PC-3 (cell line): ENCODE data around the gene RIPOR3. TPM values are rescaled to one million over a fixed set of nuclear protein-coding genes. Genes with fewer than 3 reads are reported as not detected.
"Not testable (repeated sequence)": the region's sequence is repeated elsewhere in the genome, so short reads cannot be mapped to it uniquely, and the experiment has no call there.

Experiments
- ATAC-seq: fragments of 200-7000 bp; cut with Tn5 transposase; 2 replicates; pipeline ENCODE4 v1.9.1; 2020; ENCODE audit warnings: mild to moderate bottlenecking, moderate library complexity
- BruUV-seq: library from RNA; stranded (reverse); fragments of 400-500 nt; replicated peaks from 2 replicates; lab custom pipeline; 2021; lab: Mats Ljungman, UMichigan
- CTCF ChIA-PET: fragments of 300-600 bp; sonication (Branson Sonifier 250); formaldehyde crosslinking; loops from one replicate; lab custom pipeline; 2022; ENCODE audit warnings: antibody characterized with exemption; lab: Charles Lee
- POLR2A ChIA-PET: fragments of 300-600 bp; sonication (Branson Sonifier 250); formaldehyde crosslinking; loops from one replicate; lab custom pipeline; 2022; ENCODE audit warnings: antibody characterized with exemption; ENCODE audit not compliant: unreplicated experiment; lab: Charles Lee
- DNase-seq: peaks from one replicate; pipeline ENCODE4 v3.0.0-alpha.2; 2015
- H2AFZ ChIP-seq: fragments of 300-600 bp; sonication (generic); 2 replicates; pipeline ENCODE4 v1.6.0; 2016; ENCODE audit warnings: antibody characterized with exemption, low read length
- H3F3A ChIP-seq: fragments of 300-600 bp; sonication (generic); one replicate; pipeline ENCODE4 v1.6.0; 2017; ENCODE audit warnings: antibody characterized with exemption, low read length, control low read depth, mild to moderate bottlenecking; ENCODE audit not compliant: unreplicated experiment
- H3K27ac ChIP-seq: fragments of 300-600 bp; sonication (generic); 2 replicates; pipeline ENCODE4 v1.5.1; 2016; ENCODE audit warnings: mild to moderate bottlenecking, low read length
- H3K27me3 ChIP-seq: fragments of 300-600 bp; sonication (generic); 2 replicates; pipeline ENCODE4 v1.6.1; 2016; ENCODE audit warnings: low read length, mixed read lengths
- H3K36me3 ChIP-seq: fragments of 300-600 bp; sonication (generic); 2 replicates; pipeline ENCODE4 v1.6.1; 2016; ENCODE audit warnings: low read depth, mixed run types, low read length, mixed read lengths
- H3K4me1 ChIP-seq: fragments of 300-600 bp; sonication (generic); 2 replicates; pipeline ENCODE4 v1.5.1; 2016; ENCODE audit warnings: low read length; ENCODE audit not compliant: insufficient read depth
- H3K4me2 ChIP-seq: fragments of 300-600 bp; sonication (generic); 2 replicates; pipeline ENCODE4 v1.6.0; 2016; ENCODE audit warnings: low read length
- H3K4me3 ChIP-seq: fragments of 300-600 bp; sonication (generic); 2 replicates; pipeline ENCODE4 v1.5.1; 2016; ENCODE audit warnings: mild to moderate bottlenecking, low read length, mixed read lengths
- H3K79me2 ChIP-seq: fragments of 300-600 bp; sonication (generic); 2 replicates; pipeline ENCODE4 v1.6.1; 2017; ENCODE audit warnings: low read length, mixed read lengths
- H3K9ac ChIP-seq: fragments of 300-600 bp; sonication (generic); 2 replicates; pipeline ENCODE4 v1.6.0; 2016; ENCODE audit warnings: mild to moderate bottlenecking, low read length
- H3K9me2 ChIP-seq: fragments of 300-600 bp; sonication (generic); replicated peaks from 2 replicates; pipeline ENCODE4 v1.6.1; 2016; ENCODE audit warnings: mixed run types, low read length, mixed read lengths
- H3K9me3 ChIP-seq: fragments of 300-600 bp; sonication (generic); 2 replicates; pipeline ENCODE4 v1.6.1; 2016; ENCODE audit warnings: low read length, mixed read lengths
- H4K20me1 ChIP-seq: fragments of 300-600 bp; sonication (generic); 2 replicates; pipeline ENCODE4 v1.6.1; 2016; ENCODE audit warnings: low read length, mixed read lengths
- CTCF ChIP-seq: fragments of 300-600 bp; sonication (generic); conservative IDR thresholded peaks from 2 replicates; pipeline ENCODE4 v1.5.1; 2017; ENCODE audit warnings: antibody characterized with exemption, low read depth, mild to moderate bottlenecking, low read length
- EZH2 ChIP-seq: fragments of 300-600 bp; sonication (generic); IDR thresholded peaks from one replicate; pipeline ENCODE4 v1.6.1; 2017; ENCODE audit warnings: antibody characterized with exemption, mild to moderate bottlenecking, low read length; ENCODE audit not compliant: unreplicated experiment
- EZH2phosphoT487 ChIP-seq: fragments of 300-600 bp; sonication (generic); IDR thresholded peaks from 2 replicates; pipeline ENCODE4 v1.6.1; 2018; ENCODE audit warnings: mild to moderate bottlenecking, antibody characterized with exemption, low read length, borderline replicate concordance
- intact Hi-C: fragments of 100-400 bp; cut with micrococcal nuclease; formaldehyde crosslinking; loops from 2 replicates; pipeline ENCODE4 v1.9.0; 2023
- total RNA-seq: library from RNA; depleted of rRNA; stranded (reverse); fragments of >200 nt; gene quantifications from 2 replicates; pipeline ENCODE4 v1.2.3, GENCODE V29; 2014

The RIPOR3 gene
- total RNA-seq, 1 experiment from 2014 or later: 0.04 TPM

GRCh38 chr20:50621068-50621665 is 70.2 kb downstream of the RIPOR3 start:
- POLR2A ChIA-PET: interaction anchor here (0.6 kb wide), 1 partner anchor 12 kb away, joined by 4 read pairs; no protein-coding TSS in a partner anchor
- no peak for ATAC-seq
- Histone ChIP-seq H3K4me3 (no peak overlapping the region), H3K9ac (no peak overlapping the region), H4K20me1 (no peaks in the 10 kb centered on the region), H3F3A (no peaks in the 10 kb centered on the region), H3K4me1 (peaks cover 5% of the 10 kb centered on the region), H3K9me3 (no peaks in the 10 kb centered on the region), H3K27ac (no peak overlapping the region), H3K79me2 (no peaks in the 10 kb centered on the region), H3K36me3 (no peaks in the 10 kb centered on the region), H3K9me2 (no peaks in the 10 kb centered on the region), H2AFZ (no peak overlapping the region), H3K27me3 (no peaks in the 10 kb centered on the region), H3K4me2 (no peak overlapping the region)
- TF ChIP-seq EZH2 (no peak), CTCF (no peak), EZH2phosphoT487 (no peak)
- no TSS peak for BruUV-seq
- intact Hi-C loops: no loop called here
- CTCF ChIA-PET: interaction anchor here (0.5 kb wide), 1 partner anchor 172 kb away, joined by 4 read pairs; no protein-coding TSS in a partner anchor
- no peak for DNase-seq

GRCh38 chr20:50620459-50620858 is 70.9 kb downstream of the RIPOR3 start:
- H3K79me2 ChIP-seq, DNase-seq, H3K4me3 ChIP-seq, CTCF ChIA-PET, H3K4me2 ChIP-seq, H3K9ac ChIP-seq, H3K27ac ChIP-seq, H3K9me2 ChIP-seq, intact Hi-C loops, H4K20me1 ChIP-seq, H3K4me1 ChIP-seq, H3K9me3 ChIP-seq, BruUV-seq, ATAC-seq, H2AFZ ChIP-seq, H3F3A ChIP-seq, H3K36me3 ChIP-seq, H3K27me3 ChIP-seq: not testable (repeated sequence)
- POLR2A ChIA-PET: interaction anchor here (0.6 kb wide), 1 partner anchor 13 kb away, joined by 4 read pairs; no protein-coding TSS in a partner anchor

- no peak for TF ChIP-seq CTCF
- TF ChIP-seq EZH2: no peak
- no peak for TF ChIP-seq EZH2phosphoT487
- Histone ChIP-seq H3K9me3 (no peaks in the 10 kb centered on the region), H3K27me3 (no peaks in the 10 kb centered on the region), H2AFZ (no peak overlapping the region), H3K27ac (no peak overlapping the region), H3K9me2 (no peaks in the 10 kb centered on the region), H3K36me3 (no peaks in the 10 kb centered on the region), H3K4me1 (no peaks in the 10 kb centered on the region), H3K4me2 (no peak overlapping the region), H3K4me3 (no peak overlapping the region), H3K9ac (no peak overlapping the region), H3K79me2 (no peaks in the 10 kb centered on the region), H4K20me1 (no peaks in the 10 kb centered on the region), H3F3A (no peaks in the 10 kb centered on the region)
- POLR2A ChIA-PET: no interaction called here
- no TSS peak for BruUV-seq
- no peak for ATAC-seq
- CTCF ChIA-PET: no interaction called here
- intact Hi-C loops: no loop called here
- no peak for DNase-seq
Measured at GRCh38 chr20:50618537-50618936, 72.8 kb downstream of the RIPOR3 start.
